LNCAP (cell line): ENCODE measurements around the gene GOT1.

Source experiments
- TF ChIP-seq, protein P1 (sequence below): fragments of 450-650 bp; IDR thresholded peaks from 2 replicates; pipeline ENCODE4 v1.5.1; 2017; ENCODE audit warnings: mild to moderate bottlenecking

Gene GOT1

DNA sequence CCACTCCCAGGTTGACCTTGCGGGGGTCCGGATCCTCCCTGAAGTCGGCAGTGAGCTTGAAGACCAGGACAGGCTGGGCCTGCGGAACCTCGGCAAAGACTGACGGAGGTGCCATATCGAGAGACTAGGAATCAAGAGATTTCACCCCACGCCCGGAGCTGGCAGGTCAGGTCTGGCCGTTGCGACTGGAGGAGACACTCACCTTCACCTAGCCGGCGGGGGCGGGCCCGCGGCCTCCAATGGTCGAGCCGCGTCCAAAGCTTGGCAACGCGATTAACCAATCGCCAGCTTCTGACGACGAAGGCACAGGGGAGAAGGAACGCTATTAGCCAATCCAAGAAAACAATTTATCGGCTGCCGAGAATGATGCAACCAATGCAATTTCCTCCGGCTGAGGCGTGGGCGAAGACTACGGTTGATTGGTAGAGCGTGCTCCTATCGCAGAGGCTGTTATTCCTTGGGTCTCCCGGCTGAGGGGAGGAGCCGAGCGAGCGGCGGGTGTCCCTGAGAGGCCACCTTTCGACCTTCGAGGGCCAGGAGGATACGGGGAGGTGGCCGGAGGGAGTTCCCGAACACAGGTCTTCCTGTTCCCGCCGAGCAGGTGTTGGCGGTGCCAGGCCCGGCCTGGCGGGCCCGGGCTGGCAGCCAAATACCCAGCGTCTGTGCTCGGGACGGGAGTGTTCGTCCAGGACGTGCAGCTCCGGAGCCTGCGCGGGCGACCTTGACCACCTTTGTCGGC is at the start of gene GOT1:
TSS of gene GOT1 (minus strand) at position 174 of the 739 bp plus-strand sequence. CDS start at position 115, 59 bp downstream.
- TF ChIP-seq, protein P1, sequence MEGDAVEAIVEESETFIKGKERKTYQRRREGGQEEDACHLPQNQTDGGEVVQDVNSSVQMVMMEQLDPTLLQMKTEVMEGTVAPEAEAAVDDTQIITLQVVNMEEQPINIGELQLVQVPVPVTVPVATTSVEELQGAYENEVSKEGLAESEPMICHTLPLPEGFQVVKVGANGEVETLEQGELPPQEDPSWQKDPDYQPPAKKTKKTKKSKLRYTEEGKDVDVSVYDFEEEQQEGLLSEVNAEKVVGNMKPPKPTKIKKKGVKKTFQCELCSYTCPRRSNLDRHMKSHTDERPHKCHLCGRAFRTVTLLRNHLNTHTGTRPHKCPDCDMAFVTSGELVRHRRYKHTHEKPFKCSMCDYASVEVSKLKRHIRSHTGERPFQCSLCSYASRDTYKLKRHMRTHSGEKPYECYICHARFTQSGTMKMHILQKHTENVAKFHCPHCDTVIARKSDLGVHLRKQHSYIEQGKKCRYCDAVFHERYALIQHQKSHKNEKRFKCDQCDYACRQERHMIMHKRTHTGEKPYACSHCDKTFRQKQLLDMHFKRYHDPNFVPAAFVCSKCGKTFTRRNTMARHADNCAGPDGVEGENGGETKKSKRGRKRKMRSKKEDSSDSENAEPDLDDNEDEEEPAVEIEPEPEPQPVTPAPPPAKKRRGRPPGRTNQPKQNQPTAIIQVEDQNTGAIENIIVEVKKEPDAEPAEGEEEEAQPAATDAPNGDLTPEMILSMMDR = no peak

DNA sequence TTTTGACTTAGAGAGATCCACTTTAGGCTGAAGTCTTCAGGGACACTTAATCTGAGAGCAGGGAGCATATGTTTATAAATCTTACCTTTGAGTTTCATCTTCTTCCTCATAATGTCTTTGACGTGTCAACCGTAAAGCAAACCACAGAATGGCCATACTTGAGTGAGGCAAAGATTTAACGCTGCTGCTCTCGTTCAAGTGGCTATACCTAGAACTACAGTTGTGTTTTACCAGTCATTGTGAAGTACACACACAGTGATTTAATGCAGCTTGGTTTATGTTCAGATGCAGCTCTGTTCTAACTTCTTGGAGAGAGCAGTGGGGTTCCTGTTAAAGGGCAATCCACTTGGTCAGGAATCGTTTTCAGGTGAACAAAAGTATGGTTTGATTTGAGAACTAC is 39.9 kb upstream of the GOT1 start:
- TF ChIP-seq, protein P1 = no peak

DNA sequence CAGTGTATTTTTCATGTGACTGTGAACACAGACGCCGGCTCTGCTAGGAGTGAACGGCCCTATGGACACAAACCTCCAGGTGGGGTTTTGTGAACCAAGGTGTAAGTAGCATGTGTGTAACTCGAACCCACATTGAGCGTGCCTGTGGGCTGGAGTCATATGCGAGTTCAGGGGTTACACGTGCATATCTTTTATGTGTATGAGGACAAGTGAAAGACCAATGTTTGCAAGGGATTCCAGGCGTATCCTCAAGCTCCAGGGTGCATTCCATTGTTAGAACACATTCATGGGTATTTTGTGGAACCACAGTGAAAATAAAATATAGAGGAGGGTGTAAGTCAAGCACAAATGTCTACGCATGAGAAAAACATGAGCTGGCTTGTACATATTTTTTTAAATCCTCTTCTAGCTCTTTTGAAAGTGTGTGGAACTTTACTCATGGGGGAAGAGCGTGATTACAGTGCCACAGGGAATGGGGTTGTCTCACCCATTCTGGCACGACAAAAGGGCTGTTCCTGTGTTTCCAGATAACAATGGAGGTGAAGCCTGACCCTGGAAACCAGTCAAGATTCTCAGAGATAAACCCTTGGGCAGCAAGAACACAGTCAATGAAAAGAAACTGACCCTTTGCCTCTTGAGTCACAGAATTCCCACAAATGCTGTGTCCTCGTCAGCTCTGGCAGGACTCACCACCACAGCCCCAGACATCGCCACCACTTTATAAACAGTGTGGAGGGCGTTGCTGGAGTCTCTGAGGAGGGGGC is 37.0 kb upstream of the GOT1 start:
- TF ChIP-seq, protein P1 = no peak

DNA sequence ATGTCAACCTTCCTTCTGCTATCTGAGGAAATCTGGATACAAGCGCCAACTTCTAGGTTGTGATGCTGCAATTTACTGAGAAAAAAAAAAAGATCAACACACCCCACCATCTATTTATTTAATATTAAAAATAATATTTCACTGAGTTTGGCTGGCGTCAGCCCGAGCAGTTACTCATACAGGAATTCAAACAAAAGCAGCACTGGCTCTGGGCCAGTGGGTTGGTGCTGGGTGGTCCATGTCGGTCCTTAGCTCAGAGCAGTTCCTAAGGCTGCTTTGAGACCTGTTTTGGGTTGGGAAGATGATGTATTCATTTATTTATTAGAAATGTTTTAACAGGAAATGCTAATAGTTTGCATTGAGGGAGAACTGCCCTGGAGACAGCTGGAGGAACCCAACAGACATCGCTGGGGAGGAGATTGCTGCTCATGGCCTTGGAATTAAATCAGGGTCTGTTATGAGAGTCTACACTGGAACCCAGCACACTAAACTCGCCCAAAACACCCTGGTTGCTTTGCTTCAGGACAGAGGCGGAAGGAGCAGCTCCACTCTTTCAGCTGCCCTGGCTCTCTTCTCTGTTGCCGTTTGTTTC is 36.3 kb upstream of the GOT1 start:
- TF ChIP-seq, protein P1 = no peak

DNA sequence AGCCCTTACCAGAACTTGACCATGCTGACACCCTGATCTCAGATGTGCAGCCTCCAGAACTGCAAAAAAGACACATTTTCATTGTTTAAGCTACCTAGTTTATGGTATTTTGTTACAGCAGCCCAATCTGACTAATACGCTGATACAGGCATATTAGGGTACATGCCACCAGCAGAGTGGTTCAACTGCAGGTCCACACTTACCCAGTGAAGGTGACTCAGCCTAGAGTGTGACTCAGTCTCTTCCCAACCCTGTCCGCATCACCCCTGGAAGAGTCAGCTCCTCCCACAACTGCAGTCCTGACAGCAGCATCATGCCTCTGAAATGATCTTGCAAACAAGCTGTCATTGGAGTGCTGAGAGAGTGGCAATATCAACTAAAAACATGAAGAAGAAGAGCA is 30.8 kb upstream of the GOT1 start:
- TF ChIP-seq, protein P1 = no peak

DNA sequence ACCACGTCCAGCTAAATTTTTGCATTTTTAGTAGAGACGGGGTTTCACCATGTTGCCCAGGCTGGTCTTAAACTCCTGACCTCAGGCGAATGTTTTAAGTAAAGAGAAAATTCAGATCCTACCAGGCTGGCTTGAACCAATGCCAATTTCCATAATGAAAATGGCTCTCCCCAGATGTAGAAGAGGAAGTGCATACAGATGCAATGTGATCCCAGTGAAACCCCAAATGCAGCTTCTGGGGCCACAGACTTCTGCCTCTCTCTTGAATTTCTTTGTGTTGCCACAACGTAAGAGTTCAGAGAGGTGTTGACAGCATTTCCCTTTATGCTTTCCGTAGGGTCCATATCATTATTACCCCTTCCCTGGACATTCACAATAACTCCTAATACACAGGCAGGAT is 29.6 kb upstream of the GOT1 start:
- TF ChIP-seq, protein P1 = no peak

DNA sequence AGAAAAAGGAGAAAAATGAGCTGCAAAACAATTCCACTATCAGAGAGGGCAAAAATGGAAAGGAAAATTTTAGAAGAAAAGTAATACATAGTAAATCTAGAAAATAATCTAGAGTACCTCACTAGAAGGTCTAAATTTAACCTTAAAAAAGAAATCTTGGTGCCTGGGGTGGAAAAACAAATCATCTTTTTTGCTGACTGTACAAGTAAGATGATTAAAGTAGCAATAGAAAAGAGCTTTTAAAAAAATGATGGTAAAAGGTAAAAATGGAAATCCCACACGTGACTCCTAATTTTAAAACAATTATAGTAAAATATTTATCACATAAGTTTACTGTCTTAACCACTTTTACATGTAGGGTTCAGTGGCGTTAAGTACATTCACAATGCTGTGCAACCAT is 28.8 kb upstream of the GOT1 start:
- TF ChIP-seq, protein P1 = no peak
